Tibial artery (tissue), 4 donors: ENCODE results near the gene SEMA3D.
"Not testable (repeated sequence)": the region's sequence is repeated elsewhere in the genome, so short reads cannot be mapped to it uniquely, and the experiment has no call there.

Experiments
- DNase-seq, 2 donors: peaks; one replicate each; pipeline ENCODE4 v3.0.0-alpha.2; 2019
- H3K27ac ChIP-seq, 2 donors: fragments of 200-600 bp; sonication (generic) in 1 of 2; 1 replicate in 1 of 2; 2 replicates in 1 of 2; pipeline ENCODE4 v1.5.1; 2018 to 2019; ENCODE audit warnings: mild to moderate bottlenecking in 1 of 2
- H3K27me3 ChIP-seq, 2 donors: fragments of 200-600 bp; sonication (generic) in 1 of 2; one replicate each; pipeline versions ENCODE4 v1.5.1 to v1.6.0; 2016 to 2019
- H3K36me3 ChIP-seq, 3 donors: fragments of 200-600 bp; sonication (generic) in 2 of 3; one replicate each; pipeline ENCODE4 v1.5.1; 2016 to 2019; ENCODE audit warnings: mild to moderate bottlenecking in 2 of 3
- H3K4me1 ChIP-seq, 4 donors: fragments of 200-600 bp; sonication (generic) in 2 of 4; 1 replicate in 3 of 4; 2 replicates in 1 of 4; pipeline ENCODE4 v1.5.1; 2016 to 2019
- H3K4me3 ChIP-seq, 2 donors: fragments of 200-600 bp; sonication (generic) in 1 of 2; 1 replicate in 1 of 2; 2 replicates in 1 of 2; pipeline ENCODE4 v1.5.1; 2018 to 2019; ENCODE audit warnings: mild to moderate bottlenecking in 2 of 2
- H3K9me3 ChIP-seq, 3 donors: fragments of 200-600 bp; sonication (generic) in 1 of 3; one replicate each; pipeline ENCODE4 v1.5.1; 2016 to 2019
- intact Hi-C: fragments of 100-400 bp; cut with DNase I; formaldehyde crosslinking; loops from one replicate; pipeline ENCODE4 v1.15.0; 2023; ENCODE audit warnings: low total_unique reads
- TF ChIP-seq, protein P1 (sequence below), 2 experiments: fragments of 200-600 bp in 1 of 2; fragments of 450-650 bp in 1 of 2; IDR thresholded peaks; one replicate each; pipeline ENCODE4 v1.5.1; 2017 to 2019; ENCODE audit warnings: antibody characterized with exemption in 2 of 2, mild to moderate bottlenecking in 1 of 2, moderate library complexity in 1 of 2

Gene SEMA3D

DNA sequence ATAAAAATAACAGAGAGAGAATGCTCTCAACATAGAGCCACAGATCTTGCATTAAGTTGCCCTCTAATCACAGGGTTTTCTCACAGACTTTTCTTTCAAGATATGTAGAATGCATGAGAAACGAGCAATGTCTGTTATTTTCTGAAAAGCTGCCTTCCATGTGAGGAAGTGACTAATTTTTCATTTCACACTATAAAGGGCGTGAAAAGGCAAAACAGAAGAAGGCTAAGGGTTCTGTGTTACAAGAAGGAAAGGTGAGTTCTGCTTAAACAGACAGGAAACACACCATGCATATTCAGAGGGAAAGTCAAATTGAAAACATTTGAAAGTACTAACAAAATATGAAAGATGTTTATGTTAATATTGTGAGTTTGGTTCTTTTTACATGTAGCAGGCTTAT lies 189.2 kb downstream of the SEMA3D start:
- no peak for DNase-seq
- Histone ChIP-seq H3K4me1 (no peaks in the 10 kb centered on the region), H3K27ac (no peak overlapping the region), H3K27me3 (no peaks in the 10 kb centered on the region), H3K4me3 (no peak overlapping the region), H3K36me3 (no peaks in the 10 kb centered on the region), H3K9me3 (no peaks in the 10 kb centered on the region)
- TF ChIP-seq, protein P1, sequence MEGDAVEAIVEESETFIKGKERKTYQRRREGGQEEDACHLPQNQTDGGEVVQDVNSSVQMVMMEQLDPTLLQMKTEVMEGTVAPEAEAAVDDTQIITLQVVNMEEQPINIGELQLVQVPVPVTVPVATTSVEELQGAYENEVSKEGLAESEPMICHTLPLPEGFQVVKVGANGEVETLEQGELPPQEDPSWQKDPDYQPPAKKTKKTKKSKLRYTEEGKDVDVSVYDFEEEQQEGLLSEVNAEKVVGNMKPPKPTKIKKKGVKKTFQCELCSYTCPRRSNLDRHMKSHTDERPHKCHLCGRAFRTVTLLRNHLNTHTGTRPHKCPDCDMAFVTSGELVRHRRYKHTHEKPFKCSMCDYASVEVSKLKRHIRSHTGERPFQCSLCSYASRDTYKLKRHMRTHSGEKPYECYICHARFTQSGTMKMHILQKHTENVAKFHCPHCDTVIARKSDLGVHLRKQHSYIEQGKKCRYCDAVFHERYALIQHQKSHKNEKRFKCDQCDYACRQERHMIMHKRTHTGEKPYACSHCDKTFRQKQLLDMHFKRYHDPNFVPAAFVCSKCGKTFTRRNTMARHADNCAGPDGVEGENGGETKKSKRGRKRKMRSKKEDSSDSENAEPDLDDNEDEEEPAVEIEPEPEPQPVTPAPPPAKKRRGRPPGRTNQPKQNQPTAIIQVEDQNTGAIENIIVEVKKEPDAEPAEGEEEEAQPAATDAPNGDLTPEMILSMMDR (IDR thresholded peaks at IDR 0.05), result no peak
- intact Hi-C loops, result no loop called here

DNA sequence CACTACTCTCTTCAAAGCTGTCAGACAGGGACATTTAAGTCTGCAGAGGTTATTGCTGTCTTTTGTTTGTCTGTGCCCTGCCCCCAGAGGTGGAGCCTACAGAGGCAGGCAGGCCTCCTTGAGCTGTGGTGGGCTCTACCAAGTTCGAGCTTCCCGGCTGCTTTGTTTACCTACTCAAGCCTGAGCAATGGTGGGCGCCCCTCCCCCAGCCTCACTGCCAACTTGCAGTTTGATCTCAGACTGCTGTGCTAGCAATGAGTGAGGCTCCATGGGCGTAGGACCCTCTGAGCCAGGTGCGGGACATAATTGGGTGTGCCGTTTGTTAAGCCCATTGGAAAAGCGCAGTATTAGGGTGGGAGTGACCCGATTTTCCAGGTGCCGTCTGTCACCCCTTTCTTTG lies 193.9 kb downstream of the SEMA3D start:
- H3K9me3 ChIP-seq, H3K27ac ChIP-seq, intact Hi-C loops, H3K4me1 ChIP-seq, H3K4me3 ChIP-seq, H3K27me3 ChIP-seq, H3K36me3 ChIP-seq, DNase-seq: not testable (repeated sequence)

DNA sequence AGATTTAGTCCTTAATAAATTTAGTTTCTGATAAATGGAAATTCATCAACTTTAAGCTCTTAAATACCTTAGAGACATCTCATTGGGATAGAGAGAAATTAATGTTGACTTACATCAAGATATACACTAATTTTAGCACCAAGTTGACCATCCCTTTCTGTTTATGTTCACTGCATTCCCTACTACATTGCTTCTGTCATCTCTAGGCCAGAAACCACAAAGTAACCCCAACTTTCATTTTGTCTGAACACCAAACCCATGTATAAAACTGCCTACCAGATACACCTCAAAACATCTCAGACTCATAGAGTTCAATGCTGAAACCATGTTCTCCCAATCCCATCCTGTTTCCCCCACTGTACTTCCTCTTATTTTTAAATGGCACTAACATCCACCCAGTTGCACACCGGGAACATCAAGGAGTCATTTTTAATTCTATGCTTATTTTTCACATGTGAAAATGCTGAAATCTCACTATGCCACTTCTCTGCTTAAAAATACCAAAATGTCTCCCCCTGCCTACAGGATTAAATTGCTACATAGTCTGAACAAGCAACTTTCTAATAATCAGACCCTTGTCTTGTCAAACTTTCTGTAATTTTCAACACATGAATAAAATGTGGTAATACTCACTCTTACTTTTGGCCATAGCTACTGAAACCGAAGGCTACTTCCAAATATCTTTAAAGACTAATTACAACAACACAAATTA lies 201.6 kb downstream of the SEMA3D start:
- no peaks in the 10 kb centered on the region for H3K27me3 ChIP-seq
- intact Hi-C loops, result no loop called here
- DNase-seq, result no peak
- no peak overlapping the region for H3K4me3 ChIP-seq
- TF ChIP-seq, protein P1 (IDR thresholded peaks at IDR 0.05), result no peak
- no peaks in the 10 kb centered on the region for H3K9me3 ChIP-seq
- no peaks in the 10 kb centered on the region for H3K4me1 ChIP-seq
- no peaks in the 10 kb centered on the region for H3K36me3 ChIP-seq
- H3K27ac ChIP-seq, result no peak overlapping the region

DNA sequence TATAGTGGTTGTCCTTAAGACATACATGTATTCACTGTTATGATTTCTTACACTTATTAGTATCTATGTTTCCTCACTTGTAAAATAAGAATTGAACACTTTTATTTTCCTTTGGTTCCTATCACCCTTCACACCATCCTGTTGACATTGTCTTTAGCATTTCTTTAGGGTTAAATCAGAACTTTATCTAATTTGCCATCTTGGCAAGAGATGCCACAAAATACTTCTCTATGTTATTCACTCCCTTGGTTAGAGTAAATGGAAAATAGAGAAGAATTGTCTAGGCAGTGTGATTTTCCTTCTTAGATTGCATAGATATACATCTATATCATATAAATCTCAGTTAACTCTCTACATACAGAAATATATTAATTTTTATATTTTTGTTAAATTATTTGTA lies 204.7 kb downstream of the SEMA3D start:
- Histone ChIP-seq H3K9me3 (no peaks in the 10 kb centered on the region), H3K27ac (no peak overlapping the region), H3K4me3 (no peak overlapping the region), H3K36me3 (no peaks in the 10 kb centered on the region), H3K4me1 (no peaks in the 10 kb centered on the region), H3K27me3 (no peaks in the 10 kb centered on the region)
- no peak for DNase-seq
- TF ChIP-seq, protein P1 (IDR thresholded peaks at IDR 0.05), result no peak
- intact Hi-C loops, result no loop called here

DNA sequence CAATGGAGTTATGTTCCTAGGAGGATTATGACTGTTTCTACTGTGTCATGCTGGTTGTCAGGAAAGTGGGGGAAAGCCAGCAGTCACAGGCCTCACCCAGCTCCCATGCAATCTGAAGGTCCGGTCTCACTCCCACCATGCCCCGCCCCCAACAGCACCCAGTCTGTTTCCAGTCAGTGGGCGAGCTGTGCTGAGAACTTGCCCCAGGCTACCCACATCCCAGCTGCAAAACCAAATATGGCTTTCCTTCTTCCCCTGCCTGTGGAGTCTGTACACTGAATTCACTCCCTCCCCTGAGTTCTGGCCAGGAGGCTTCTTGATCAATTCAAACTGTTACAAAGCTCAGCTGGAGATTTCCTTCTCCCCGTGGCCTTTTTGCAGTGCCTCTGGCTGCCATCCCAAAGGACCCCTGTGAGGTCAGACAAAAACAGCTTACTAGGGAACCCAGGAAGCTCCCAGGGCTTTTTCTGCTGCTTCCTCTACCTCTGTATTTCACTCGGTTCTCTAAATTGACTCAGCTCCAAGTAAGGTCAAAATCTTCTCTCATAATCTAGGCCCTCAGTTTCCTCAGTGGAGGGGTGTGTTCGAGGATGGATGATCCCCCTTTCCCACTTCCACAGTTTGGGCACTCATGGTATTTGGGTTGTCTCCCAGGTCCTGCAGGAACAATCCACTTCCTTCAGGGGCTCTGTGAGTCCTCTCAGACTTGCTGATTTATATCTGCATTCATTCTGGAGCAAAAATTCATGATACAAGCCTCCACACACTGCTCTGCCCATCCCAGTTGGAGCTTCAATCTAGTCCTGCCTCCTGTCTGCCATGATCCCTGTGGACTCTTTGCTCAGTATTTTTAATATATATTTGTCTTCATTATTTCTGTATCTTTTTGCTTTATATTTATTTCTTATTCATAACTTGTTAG lies 205.5 kb downstream of the SEMA3D start:
- no peaks in the 10 kb centered on the region for H3K27me3 ChIP-seq
- H3K27ac ChIP-seq, result no peak overlapping the region
- H3K9me3 ChIP-seq, result no peaks in the 10 kb centered on the region
- DNase-seq, result no peak
- intact Hi-C loops, result no loop called here
- H3K36me3 ChIP-seq, result no peaks in the 10 kb centered on the region
- H3K4me3 ChIP-seq, result no peak overlapping the region
- H3K4me1 ChIP-seq, result no peaks in the 10 kb centered on the region
- TF ChIP-seq, protein P1 (IDR thresholded peaks at IDR 0.05), result no peak

DNA sequence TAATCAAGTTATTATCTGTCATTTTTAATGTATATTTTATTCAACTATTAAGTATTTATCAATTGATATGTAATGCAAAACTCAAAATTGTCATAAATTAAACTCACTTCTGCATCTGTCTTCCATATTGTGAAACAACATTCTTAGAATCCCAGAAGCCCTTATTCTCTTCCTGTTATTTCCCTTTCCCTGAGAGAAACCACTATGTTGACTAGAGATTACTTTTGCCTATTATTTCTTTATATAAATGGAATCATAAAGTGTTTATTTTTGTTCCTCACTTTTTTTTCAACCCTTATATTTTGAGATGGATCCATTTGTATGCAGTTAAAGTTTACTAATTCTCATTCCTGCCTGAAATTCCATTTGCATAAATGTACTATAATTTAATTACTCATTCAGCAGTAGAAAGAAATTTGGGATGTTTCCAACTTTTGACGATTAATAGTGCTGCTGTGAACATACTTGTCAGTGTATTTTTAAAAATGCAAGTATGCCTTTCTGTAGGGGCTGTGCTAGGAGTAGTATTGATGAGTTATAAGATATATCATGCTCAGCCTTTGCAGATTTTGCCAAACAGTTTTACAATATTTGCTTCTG lies 211.2 kb downstream of the SEMA3D start:
- intact Hi-C loops, result no loop called here
- TF ChIP-seq, protein P1 (IDR thresholded peaks at IDR 0.05), result no peak
- no peaks in the 10 kb centered on the region for H3K9me3 ChIP-seq
- no peak for DNase-seq
- no peak overlapping the region for H3K4me3 ChIP-seq
- H3K27me3 ChIP-seq, result no peaks in the 10 kb centered on the region
- H3K4me1 ChIP-seq, result no peaks in the 10 kb centered on the region
- no peak overlapping the region for H3K27ac ChIP-seq
- no peaks in the 10 kb centered on the region for H3K36me3 ChIP-seq
